Right lobe of liver (tissue), 4 donors: Measurements from ENCODE around the gene CCDC28B.

Experiments
- POLR2A ChIP-seq: fragments of 450-650 bp; IDR thresholded peaks from one replicate; pipeline ENCODE4 v1.6.1; 2017; ENCODE audit warnings: antibody characterized with exemption, mild to moderate bottlenecking
- TF ChIP-seq, protein P1 (sequence below), 4 donors: fragments of 200-600 bp in 3 of 4; fragments of 450-650 bp in 1 of 4; IDR thresholded peaks; one replicate each; pipeline versions ENCODE4 v1.5.1 to v1.8.0; 2016 to 2022; ENCODE audit warnings: antibody characterized with exemption in 4 of 4, mild to moderate bottlenecking in 2 of 4
- donor health status: DM: no; HTN: no; CAD: no.
- donor health status: DM: no; HTN: no; CAD: no.
- donor health status: DM: no; HTN: yes; CAD: no.

DNA sequence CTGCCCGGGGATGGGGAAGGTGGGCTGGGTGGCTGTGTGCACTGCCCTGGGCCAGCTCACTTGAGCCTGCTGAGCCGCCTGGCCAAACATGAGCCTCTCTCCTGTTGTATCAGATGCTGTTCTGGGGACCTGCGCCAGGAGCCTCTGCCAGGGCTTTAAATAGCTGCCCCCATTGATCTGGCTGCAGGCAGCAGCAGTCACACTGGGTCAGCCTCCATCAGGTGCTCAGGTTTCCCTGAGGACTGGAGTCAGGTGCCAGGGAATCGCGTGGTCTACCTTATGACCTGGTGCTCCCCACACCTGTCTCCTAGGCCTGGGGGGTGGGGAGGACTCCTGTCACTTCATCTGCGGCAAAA is 700 bp upstream of the CCDC28B start:
- TF ChIP-seq, protein P1, sequence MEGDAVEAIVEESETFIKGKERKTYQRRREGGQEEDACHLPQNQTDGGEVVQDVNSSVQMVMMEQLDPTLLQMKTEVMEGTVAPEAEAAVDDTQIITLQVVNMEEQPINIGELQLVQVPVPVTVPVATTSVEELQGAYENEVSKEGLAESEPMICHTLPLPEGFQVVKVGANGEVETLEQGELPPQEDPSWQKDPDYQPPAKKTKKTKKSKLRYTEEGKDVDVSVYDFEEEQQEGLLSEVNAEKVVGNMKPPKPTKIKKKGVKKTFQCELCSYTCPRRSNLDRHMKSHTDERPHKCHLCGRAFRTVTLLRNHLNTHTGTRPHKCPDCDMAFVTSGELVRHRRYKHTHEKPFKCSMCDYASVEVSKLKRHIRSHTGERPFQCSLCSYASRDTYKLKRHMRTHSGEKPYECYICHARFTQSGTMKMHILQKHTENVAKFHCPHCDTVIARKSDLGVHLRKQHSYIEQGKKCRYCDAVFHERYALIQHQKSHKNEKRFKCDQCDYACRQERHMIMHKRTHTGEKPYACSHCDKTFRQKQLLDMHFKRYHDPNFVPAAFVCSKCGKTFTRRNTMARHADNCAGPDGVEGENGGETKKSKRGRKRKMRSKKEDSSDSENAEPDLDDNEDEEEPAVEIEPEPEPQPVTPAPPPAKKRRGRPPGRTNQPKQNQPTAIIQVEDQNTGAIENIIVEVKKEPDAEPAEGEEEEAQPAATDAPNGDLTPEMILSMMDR (IDR thresholded peaks at IDR 0.05), result no peak
- no peak for TF ChIP-seq POLR2A
